GM21723 (cell line): ENCODE data around the gene GALNT13.

Experiments
- ATAC-seq: cut with Tn5 transposase; IDR thresholded peaks from one replicate; pipeline ENCODE4 v1.9.1; 2021; ENCODE audit warnings: mild to moderate bottlenecking, moderate library complexity; ENCODE audit not compliant: unreplicated experiment

The GALNT13 gene

DNA sequence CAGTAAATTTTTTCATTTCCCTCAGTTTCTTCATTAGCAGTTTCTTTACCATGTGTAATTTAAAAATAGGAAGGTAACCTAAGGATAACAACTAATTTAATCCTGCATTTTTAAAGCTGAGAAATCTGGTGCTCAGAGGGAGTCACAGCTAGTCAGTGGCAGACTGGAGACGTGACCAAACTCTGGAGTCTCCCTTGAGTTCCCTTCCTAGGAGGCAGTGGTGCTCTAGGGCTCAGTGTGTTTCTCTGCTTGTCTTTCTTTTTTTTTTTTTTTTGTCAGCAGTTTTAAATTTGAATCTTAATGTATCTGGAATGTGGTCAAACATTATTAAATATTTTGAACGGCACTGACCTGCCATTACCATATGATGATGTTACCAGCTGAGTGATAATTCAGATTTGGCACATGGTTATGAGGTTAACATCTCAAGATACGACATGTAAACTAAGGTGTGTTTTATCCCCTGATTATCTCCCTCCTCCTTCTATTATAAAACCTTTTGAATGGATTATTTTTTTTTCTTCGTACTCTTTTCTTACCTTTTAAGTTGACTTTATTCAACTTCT lies 226.2 kb downstream of the GALNT13 start:
- ATAC-seq: no peak

DNA sequence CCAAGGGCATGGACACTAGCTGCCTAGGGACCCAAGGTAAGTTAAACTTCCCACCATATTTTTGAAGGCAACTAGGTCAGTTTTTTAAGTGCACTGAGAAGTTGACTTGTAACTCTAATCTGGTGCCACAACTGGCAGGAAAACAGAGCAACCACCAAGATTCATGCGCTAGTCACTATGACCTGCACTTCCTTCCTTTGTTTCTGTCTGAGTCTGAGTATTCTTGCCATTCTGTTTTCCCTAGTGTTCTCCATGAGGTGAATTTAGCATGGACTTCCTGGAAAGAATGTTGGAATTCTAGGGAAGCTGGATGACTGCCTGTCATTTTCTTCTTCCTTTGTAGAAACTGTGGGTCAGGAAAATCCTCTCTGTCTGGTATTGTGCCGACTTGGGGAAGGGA lies 249.0 kb downstream of the GALNT13 start:
- ATAC-seq: no peak

DNA sequence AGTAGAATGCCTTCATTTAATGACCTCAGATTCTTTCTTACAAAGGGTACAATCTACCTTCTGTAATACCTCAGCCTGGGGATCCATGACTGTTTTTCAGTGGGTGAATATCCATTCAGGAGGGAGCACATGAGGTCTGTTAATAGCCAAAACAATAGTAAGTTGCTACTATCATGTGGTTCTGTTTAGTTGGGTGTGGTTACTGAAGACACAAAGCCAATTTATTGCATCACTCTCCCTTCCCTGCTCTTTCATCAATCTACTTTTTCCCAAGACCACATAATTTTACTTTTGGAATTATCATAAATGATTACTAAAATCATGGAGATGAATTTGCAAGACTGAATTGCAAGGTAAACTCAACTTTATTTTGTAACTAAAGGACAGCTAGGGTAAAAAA lies 254.2 kb downstream of the GALNT13 start:
- no peak for ATAC-seq

DNA sequence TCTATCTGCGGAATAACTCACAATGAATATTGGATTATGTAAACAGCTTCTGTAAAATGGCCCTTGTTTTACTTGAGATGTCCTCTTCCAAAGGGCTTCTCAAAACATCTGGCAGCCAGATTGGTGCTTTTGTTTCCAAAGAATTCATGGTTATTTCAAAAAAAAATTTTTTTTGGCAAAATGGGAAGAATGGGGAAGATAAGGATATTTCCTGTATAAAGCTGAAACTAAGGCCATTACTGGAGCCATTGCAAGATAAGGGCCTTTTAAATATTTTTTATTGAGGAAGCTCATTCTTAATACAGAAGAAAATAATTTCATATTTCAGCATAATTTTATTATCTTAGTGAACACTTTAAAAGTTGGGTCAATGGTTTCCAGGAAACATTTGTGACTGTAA lies 259.1 kb downstream of the GALNT13 start:
- ATAC-seq: no peak

DNA sequence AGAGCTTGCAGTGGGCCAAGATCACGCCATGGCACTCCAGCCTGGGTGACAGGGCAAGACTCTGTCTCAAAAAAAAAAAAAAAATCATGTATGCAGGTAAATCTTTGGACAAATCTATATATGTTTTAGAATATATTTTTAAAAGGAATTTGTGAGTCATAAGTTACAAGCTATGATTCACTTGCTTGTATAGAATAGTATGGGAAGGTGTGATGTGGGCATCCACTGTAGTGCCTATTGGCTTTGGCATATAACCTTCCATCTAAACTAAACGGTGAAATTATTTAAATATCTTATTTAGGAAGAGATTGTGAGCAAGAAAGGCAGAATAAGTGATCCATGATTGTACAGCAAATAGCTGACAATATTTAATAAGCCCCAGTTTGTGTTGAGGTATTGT lies 261.1 kb downstream of the GALNT13 start:
- no peak for ATAC-seq

DNA sequence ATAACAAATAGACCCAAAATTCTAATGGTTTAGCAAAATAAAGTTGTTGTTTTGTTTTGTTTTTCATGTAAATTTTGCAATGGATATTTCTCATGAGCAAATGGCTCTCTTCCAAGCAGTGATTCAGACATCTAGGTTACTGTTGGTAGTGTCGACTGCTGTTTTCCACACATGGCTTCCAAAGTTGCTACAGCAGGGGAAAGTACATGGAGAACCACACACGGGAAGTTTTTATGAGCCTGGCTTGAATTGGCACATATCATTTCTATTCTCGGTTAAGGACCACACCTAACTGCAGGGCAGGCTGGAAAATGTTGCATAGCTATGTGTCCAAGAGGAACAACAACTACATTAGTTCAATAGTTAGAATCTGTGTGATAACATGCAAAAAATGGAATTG lies 262.1 kb downstream of the GALNT13 start:
- no peak for ATAC-seq

DNA sequence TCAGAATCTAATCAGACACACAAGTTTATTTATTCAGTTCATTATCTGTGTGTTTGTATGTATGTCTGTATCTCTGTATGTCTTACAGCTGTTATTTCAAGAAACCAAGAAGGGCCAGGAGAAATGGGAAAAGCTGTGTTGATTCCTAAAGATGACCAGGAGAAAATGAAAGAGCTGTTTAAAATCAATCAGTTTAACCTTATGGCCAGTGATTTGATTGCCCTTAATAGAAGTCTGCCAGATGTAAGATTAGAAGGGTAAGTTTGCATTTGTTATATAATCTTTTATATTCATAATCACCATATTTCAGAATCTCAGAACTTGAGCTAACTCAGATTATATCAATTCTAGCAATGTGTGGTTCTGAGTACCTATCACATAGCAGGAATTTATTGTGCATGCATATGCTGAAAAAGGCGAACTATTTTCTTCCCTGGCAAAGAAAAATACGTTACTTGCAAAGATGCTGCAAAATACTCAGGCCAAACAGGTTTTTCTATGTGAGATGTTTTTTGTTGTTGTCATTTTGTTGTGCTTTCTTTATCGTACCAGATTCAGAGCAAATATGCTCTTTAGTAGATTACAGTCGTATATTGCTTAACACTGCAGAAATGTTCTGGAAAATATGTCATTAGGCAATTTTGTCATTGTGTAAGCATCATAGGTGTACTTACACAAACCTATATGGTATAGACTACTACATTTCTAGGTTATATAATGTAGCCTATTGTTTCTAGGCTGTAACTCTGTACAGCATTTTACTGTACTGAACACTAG lies 268.7 kb downstream of the GALNT13 start:
- no peak for ATAC-seq

DNA sequence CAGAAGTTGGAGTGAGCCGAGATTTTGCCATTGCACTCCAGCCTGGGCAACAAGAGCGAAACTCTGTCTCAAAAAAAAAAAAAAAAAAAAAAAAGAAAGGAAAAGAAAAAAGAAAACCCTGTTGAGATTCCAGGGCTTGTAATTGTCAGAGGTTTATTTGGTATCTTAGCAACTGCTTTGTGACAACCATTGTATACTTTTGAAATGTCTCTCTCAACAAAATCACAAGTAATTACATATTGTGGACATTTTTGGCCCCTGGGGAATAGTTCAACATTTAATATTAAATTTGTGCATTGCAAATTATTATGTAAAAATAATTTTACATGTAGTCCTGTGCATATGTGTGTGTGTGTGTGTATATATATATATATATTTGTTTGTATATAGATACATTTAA lies 270.8 kb downstream of the GALNT13 start:
- no peak for ATAC-seq

DNA sequence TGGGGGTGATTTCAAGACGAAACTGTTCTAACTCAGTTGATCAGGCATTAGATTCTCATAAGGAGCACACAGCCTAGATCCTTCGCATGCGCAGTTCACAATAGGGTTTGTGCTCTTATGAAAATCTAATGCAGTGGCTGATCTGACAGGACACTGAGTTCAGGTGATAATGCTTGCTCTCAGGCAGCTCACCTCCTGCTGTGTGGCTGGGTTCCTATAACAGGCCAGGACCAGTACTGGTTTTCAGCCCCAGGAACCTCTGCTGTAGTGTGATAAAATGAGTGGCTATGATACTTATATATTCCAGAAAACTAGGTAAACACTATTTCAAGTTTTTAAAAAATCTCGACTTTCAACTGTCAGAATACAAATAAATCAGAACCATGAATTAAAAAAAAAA lies 271.4 kb downstream of the GALNT13 start:
- no peak for ATAC-seq

DNA sequence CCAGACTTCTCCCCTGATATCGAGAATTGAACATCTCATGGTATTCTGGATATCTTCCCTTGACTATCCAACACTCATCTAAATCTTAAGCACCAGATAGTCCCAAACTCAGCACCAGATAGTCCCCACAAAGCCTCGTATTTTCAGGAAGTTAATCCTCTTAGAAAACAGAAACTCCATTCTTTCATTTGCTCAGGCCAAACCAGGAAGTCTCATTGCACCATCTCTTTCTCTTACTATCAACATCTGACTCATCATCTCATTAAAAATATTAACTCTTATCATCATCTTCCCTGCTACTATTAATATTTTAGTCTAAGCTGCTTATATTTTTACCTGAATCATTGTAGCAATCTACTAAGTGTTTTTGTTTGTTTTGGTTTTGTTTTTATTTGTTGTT lies 286.4 kb downstream of the GALNT13 start:
- no peak for ATAC-seq

DNA sequence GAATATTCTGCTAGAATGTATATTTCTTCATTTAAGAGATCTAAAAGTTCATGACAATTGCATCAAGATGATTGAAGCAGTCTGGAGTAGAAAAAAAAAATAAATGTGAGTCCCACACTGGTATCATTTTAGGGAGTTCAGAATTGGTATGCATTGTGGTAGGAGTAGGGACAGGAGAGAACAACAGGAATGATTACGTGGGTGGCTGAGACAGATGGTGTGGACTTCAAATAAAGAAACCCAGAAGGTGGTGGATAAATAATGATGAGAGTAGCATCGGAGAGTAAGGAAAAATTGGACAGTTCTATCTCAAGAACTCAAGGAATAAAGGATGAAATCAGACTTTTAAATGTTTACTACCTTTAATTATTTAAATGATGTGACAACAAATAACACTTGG lies 289.6 kb downstream of the GALNT13 start:
- no peak for ATAC-seq

DNA sequence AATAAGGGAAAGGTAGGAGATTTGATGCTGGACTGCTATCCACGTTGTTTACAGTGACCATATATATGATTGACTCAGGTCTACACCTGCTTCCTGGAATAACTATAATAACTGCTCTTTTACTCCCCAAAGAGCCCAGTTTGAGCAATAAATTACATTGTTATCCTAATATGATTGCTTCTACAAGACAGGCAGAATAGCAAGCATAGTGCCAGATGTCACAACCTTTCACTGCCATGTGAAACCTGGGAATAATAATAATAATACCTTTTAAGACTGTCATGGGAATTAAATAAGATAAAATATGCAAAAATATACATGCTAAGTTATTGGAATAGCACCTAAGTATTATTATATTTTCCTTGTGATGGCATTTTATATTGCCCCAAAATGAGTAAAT lies 298.7 kb downstream of the GALNT13 start:
- no peak for ATAC-seq

DNA sequence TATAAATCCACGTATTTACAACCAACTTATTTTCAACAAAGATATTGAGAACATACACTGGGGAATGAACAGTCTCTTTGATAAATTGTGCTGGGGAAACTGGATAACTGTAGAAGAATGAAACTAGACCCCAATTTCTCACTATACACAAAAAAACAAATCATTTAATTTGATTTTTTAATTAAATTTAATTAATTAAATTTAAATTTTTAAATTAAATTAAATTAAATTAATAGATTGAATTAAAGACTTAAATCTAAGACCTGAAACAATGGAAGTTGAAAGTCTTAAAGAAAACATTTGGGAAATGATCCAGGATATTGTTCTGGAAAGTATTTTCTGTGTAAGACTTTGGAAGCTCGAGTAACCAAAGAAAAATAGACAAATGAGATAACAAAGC lies 301.4 kb downstream of the GALNT13 start:
- ATAC-seq: no peak

DNA sequence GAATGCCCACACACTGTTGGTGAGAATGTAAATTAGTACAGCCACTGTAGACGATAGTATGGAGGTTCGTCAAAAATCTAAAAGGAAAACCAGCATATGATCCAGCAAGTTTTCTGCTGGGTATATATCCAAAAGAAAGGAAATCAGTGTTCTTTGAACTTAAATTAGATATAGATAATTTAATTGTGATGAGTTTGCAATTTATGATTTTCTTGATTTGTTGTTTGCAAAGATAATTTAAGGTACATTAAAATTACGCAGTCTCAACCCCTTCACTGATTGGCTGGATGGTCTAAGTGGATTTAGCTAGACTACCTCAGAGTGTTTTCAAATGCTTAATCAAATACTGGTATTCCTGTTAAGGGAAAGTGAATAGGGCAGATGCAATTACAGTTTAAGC lies 302.2 kb downstream of the GALNT13 start:
- ATAC-seq: no peak

DNA sequence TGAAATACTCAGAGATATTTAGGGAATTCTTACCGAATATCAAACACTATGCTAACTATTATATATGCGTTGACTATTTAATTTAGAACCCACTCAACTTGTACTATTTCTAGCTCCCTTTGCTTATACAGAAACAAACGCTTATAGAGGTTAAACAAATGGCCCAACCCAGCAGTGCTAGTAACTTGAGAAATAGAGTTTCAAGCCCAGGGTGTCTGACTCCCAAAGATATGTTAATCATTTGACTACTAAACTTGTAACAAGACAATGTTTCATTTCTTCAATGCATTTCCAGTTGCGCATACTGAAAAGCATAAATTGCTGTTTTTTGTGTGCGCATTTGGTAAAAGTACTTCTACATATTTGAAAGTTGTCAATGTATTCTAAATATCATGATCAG lies 310.3 kb downstream of the GALNT13 start:
- no peak for ATAC-seq

DNA sequence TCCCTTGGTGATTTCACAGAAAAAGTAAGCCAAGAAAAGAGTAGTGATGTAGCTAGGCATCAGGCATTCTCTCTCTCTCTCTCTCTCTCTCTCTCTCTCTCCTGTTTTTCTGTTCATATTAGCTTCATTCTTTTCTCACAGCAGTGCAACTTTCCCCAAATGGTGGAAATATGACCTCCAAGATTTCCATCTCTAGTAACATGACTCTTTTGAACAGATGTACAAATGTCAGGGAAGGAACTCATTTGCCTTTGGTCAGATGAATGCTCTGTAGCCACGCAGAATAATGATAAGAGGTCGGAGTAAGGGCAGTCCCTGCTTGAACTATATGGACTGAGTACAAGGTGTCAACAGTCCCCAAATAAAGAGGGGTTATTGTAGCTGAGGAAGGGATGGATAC lies 316.2 kb downstream of the GALNT13 start:
- ATAC-seq: no peak

DNA sequence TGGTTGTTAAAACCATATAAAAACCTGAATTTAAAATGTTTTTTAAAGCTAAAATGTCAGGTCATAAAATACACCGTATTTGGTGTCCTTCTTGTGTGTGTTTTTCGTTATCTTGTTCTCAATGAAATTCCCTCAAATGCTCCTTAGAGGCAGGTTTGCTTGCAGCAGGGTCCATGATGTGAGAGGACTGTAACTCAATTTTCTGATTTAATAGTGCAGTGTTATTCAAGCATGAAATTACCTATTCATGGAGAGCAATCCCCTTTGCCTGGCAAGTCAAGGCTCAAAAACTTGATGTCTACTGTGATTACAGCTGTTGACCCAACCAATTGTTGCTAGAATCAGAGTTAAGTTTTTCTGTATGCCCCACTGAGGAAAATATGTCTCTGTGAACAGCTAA lies 318.2 kb downstream of the GALNT13 start:
- no peak for ATAC-seq

DNA sequence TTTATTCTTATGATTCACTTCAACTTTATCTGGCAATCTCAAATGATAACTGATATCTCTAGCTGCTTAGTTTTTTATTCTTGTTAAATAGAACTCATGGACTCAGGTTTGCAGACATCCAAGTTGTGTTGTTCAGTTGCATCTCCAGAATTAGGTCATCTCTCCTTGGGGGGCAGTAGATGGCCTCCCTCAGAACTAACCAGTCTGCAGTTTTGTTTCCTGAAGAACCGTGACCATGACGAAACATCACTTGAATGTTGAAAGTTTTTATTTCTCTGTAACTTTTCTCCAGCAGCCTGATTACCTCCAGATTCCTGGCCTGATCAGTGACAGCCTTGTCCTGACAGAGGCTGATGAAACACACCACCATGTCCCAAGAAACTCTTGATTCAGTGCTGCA lies 321.5 kb downstream of the GALNT13 start:
- no peak for ATAC-seq

DNA sequence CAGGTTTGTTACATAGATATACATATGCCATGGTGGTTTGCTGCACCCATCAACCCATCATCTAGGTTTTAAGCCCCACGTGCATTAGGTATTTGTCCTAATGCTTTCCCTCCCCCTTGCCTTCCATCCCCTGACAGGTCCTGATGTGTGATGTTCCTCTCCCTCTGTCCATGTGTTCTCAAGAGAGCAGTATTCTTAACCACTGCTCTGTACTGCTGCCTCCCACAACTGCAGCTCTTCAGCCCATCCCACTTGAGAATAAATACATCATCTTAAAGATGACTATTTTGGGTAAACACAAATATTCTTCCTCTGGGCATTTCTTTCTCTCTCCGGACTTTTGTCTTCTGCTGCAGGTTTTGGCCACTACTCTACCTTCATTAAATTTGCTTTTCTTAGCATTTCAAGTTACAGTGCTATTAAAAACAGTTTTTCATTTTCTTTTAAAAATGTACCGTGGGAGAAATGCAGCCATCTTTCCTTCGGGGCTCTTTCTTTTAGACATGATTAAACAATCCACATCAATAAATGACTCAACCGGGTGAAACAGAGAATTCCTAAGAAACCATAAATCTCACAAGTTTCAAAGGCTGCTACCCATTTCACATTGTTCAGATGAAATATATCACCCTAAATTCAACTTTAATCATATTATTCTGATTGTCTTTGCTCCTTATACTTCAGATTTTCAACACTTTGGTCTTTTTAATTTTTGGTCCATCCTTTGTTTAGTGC lies 323.4 kb downstream of the GALNT13 start:
- ATAC-seq: no peak

DNA sequence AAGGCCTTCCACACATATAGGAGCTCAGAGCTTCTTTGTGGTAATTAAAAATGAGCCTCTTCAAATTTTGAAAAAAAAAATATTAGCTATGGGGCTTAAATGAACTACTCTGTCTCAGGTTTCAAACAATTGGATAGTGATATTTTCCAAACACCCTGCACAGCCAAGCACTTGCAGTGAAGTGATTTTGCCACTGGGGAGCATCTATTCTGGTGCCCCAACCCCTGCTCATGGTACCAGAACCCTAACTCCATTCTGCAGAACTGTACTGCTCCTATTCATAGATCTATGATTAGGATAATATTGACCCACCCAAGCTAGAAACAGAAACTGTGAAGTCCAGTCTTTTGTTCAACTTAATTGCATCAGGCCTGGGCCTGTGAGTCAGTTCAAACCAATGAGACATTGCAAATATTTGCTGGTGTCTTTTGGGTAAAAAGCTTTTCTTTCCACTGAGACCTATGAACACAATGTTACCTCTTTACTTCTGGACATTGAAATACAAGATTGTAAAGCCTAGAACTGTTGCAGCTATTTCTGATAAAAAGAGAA lies 324.0 kb downstream of the GALNT13 start:
- ATAC-seq: no peak

DNA sequence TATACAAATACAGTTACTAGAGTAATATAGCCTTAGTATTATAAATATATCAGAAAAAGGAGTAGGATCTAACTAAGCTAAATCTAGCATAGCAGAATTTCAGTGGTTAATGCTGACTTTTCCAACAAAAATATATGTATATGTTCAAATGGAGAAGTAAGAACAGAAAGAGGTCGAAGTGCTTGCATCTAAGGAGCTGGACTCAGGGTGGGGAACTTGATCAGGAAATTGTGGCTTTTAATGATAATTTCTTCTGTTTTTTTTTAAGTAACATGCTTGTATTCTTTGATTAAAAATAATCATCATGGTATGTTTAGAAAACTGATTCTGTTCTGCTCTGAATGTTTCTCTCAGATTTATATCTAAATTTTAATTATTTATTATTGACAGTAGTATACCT lies 327.1 kb downstream of the GALNT13 start:
- ATAC-seq: no peak

DNA sequence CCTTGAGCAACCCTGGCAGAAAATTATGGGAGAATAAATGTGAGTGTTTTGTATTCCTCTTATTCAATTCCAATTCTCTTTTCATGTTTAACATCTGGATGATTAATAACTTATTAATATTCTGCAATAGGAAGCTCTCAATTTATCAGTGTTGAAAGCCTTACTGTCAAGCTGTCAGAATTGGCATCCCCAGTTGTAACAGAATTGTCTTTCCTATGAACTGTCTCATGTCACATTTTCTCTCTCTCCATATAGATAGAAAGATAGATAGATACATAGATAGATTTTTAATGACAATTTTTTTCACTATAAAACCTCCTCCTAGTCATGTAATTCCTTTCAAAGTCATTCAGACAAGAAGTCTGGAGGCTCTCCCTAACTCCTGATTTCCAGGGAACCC lies 331.5 kb downstream of the GALNT13 start:
- no peak for ATAC-seq
